ENCODE measurements around the gene UGT3A2.
"Not testable (repeated sequence)": the region's sequence is repeated elsewhere in the genome, so short reads cannot be mapped to it uniquely, and the experiment has no call there.

UGT3A2 gene

GRCh38 chr5:36049949-36050348, 16.7 kb downstream of the UGT3A2 start:
- no peak for DNase-seq

GRCh38 chr5:36047384-36048160, 19.1 kb downstream of the UGT3A2 start:
- no peak for DNase-seq

GRCh38 chr5:36045895-36046294, 20.8 kb downstream of the UGT3A2 start:
- DNase-seq = no peak

GRCh38 chr5:36041537-36041845, 25.2 kb downstream of the UGT3A2 start:
- DNase-seq = no peak

GRCh38 chr5:36040651-36041536, 25.8 kb downstream of the UGT3A2 start:
- no peak for DNase-seq

GRCh38 chr5:36035696-36036095, 31.0 kb downstream of the UGT3A2 start:
- no peak for DNase-seq

GRCh38 chr5:36034536-36035134, 32.0 kb downstream of the UGT3A2 start:
- not testable (repeated sequence) for DNase-seq

- DNase-seq = no peak
Measured at GRCh38 chr5:36033486-36033885, 33.2 kb downstream of the UGT3A2 start.

- DNase-seq = no peak
Measured at GRCh38 chr5:36033047-36033446, 33.6 kb downstream of the UGT3A2 start.

GRCh38 chr5:36031223-36031622, 35.5 kb downstream of the UGT3A2 start:
- no peak for DNase-seq

- DNase-seq = no peak
Measured at GRCh38 chr5:36029914-36030313, 36.8 kb downstream of the UGT3A2 start.

GRCh38 chr5:36028816-36029465, 37.7 kb downstream of the UGT3A2 start:
- DNase-seq = no peak

- DNase-seq = no peak
Measured at GRCh38 chr5:36027711-36028110, 39.0 kb downstream of the UGT3A2 start.

- DNase-seq = no peak
Measured at GRCh38 chr5:36026706-36027465, 39.8 kb downstream of the UGT3A2 start.

GRCh38 chr5:36022246-36022645, 44.4 kb downstream of the UGT3A2 start:
- DNase-seq = not testable (repeated sequence)

GRCh38 chr5:36019584-36019983, 47.1 kb downstream of the UGT3A2 start:
- not testable (repeated sequence) for DNase-seq

GRCh38 chr5:36017622-36018021, 49.1 kb downstream of the UGT3A2 start:
- DNase-seq = no peak

GRCh38 chr5:36017004-36017403, 49.7 kb downstream of the UGT3A2 start:
- DNase-seq = no peak

GRCh38 chr5:36013182-36013581, 53.5 kb downstream of the UGT3A2 start:
- DNase-seq = no peak

GRCh38 chr5:36009698-36010097, 57.0 kb downstream of the UGT3A2 start:
- DNase-seq = no peak

GRCh38 chr5:36007366-36007765, 59.3 kb downstream of the UGT3A2 start:
- DNase-seq = no peak

GRCh38 chr5:36006163-36006562, 60.5 kb downstream of the UGT3A2 start:
- DNase-seq = no peak

GRCh38 chr5:36001032-36001431, 65.7 kb downstream of the UGT3A2 start:
- DNase-seq = no peak
